Activated CD4-positive, alpha-beta T cell treated with anti-CD3 and anti-CD28 coated beads, Interleukin-2, amount 50 U/mL, for 48 hours (primary cell): Measurements from ENCODE around the gene TMEM234.

Source experiments
- DNase-seq, 2 experiments: peaks; one replicate each; pipeline ENCODE4 v3.0.0-alpha.2; 2020

The TMEM234 gene

DNA sequence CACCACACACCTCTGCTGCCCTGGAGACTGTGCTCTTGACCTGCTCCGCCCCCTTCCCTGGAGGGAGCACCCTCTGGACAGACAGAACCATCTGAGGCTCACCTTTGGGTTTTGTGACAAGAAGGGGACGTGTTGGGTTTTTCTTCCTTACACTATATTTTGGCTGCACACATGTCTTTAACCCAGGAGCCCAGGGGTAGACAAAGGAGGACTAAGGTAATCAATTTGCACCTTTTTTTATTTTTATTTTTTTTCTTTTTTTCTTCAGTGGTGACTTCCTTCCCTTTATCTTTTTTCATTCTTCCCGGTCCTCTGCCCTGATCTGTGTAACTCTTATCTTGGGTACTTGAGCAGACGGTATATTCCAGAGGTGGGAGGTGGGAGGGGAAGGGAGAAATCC is 51.2 kb downstream of the TMEM234 start:
- DNase-seq: no peak
